ENCODE measurements around the gene MAN1B1.

Gene MAN1B1

GRCh38 chr9:137063311-137064026 lies 23.3 kb upstream of the MAN1B1 start:
- peak overlapping the region; percentile 2; the same call in 1 of the 2 replicates for H3K27ac ChIP-seq
- no peak for TF ChIP-seq ZFX (IDR thresholded peaks at IDR 0.05)

GRCh38 chr9:137064027-137064879 lies 22.5 kb upstream of the MAN1B1 start:
- TF ChIP-seq CTCF (conservative IDR thresholded peaks at IDR 0.05), result peak; percentile 97
- TF ChIP-seq ZFX (IDR thresholded peaks at IDR 0.05), result no peak
- peak overlapping the region; percentile 2; the same call in 1 of the 2 replicates for H3K27ac ChIP-seq

- TF ChIP-seq ZFX (IDR thresholded peaks at IDR 0.05), result no peak
- TF ChIP-seq CTCF (conservative IDR thresholded peaks at IDR 0.05), result no peak
- no peak overlapping the region for H3K27ac ChIP-seq
These were observed 22.0 kb upstream of the MAN1B1 start for GRCh38 chr9:137064880-137065164.

- TF ChIP-seq CTCF (conservative IDR thresholded peaks at IDR 0.05) (no peak), ZFX (IDR thresholded peaks at IDR 0.05) (no peak)
- no peak overlapping the region for H3K27ac ChIP-seq
These were observed 21.3 kb upstream of the MAN1B1 start for GRCh38 chr9:137065336-137065967.

GRCh38 chr9:137066096-137066861 lies 20.5 kb upstream of the MAN1B1 start:
- TF ChIP-seq ZFX (IDR thresholded peaks at IDR 0.05) (no peak), CTCF (conservative IDR thresholded peaks at IDR 0.05) (no peak)
- no peak overlapping the region for H3K27ac ChIP-seq

- H3K27ac ChIP-seq, result peak overlapping the region; percentile 82
These were observed 18.8 kb upstream of the MAN1B1 start for GRCh38 chr9:137067860-137068538.

More at GRCh38 chr9:137067860-137068538, 18.8 kb upstream of the MAN1B1 start:
- TF ChIP-seq ZFX (IDR thresholded peaks at IDR 0.05) (no peak), CTCF (conservative IDR thresholded peaks at IDR 0.05) (peak; percentile 93)

Measured in C4-2B (cell line).